Hematopoietic multipotent progenitor cell treated with erythropoietin and hydrocortisone succinate and interleukin-3 and kit ligand, for 6 days (in vitro differentiated cells): Measurements from ENCODE around the gene OSBPL8.
"Not testable (repeated sequence)": the region's sequence is repeated elsewhere in the genome, so short reads cannot be mapped to it uniquely, and the experiment has no call there.

ENCODE experiments used
- DNase-seq: peaks from one replicate; pipeline ENCODE4 v3.0.0-alpha.2; 2015

Gene OSBPL8

GRCh38 chr12:76346798-76347420, 212.7 kb downstream of the OSBPL8 start:
- DNase-seq: peak; percentile 80

GRCh38 chr12:76346236-76346635, 213.3 kb downstream of the OSBPL8 start:
- DNase-seq: no peak

GRCh38 chr12:76345569-76345968, 214.0 kb downstream of the OSBPL8 start:
- no peak for DNase-seq

GRCh38 chr12:76341436-76342030, 218.0 kb downstream of the OSBPL8 start:
- DNase-seq: no peak

GRCh38 chr12:76340680-76341435, 218.7 kb downstream of the OSBPL8 start:
- DNase-seq: no peak

- DNase-seq: no peak
Observed at GRCh38 chr12:76337583-76337982, 222.0 kb downstream of the OSBPL8 start.

- DNase-seq: no peak
Observed at GRCh38 chr12:76332606-76333005, 227.0 kb downstream of the OSBPL8 start.

- DNase-seq: no peak
Observed at GRCh38 chr12:76329606-76330005, 230.0 kb downstream of the OSBPL8 start.

GRCh38 chr12:76329159-76329558, 230.4 kb downstream of the OSBPL8 start:
- no peak for DNase-seq

GRCh38 chr12:76319595-76320319, 239.8 kb downstream of the OSBPL8 start:
- DNase-seq: not testable (repeated sequence)

- DNase-seq: no peak
Observed at GRCh38 chr12:76318773-76319594, 240.6 kb downstream of the OSBPL8 start.

- no peak for DNase-seq
Observed at GRCh38 chr12:76317976-76318375, 241.6 kb downstream of the OSBPL8 start.

- DNase-seq: no peak
Observed at GRCh38 chr12:76316468-76316867, 243.1 kb downstream of the OSBPL8 start.

GRCh38 chr12:76313299-76313698, 246.3 kb downstream of the OSBPL8 start:
- no peak for DNase-seq

GRCh38 chr12:76312315-76312714, 247.3 kb downstream of the OSBPL8 start:
- DNase-seq: no peak

GRCh38 chr12:76311796-76312195, 247.8 kb downstream of the OSBPL8 start:
- no peak for DNase-seq

GRCh38 chr12:76310110-76310509, 249.5 kb downstream of the OSBPL8 start:
- no peak for DNase-seq

- no peak for DNase-seq
Observed at GRCh38 chr12:76308866-76309265, 250.7 kb downstream of the OSBPL8 start.

GRCh38 chr12:76307083-76307482, 252.5 kb downstream of the OSBPL8 start:
- no peak for DNase-seq

GRCh38 chr12:76303989-76304460, 255.5 kb downstream of the OSBPL8 start:
- peak; percentile 39 for DNase-seq

- no peak for DNase-seq
Observed at GRCh38 chr12:76303365-76303764, 256.2 kb downstream of the OSBPL8 start.
